Left ventricle myocardium superior (tissue), 1 donor: ENCODE data around the gene SLC39A11. TPM values are rescaled to one million over a fixed set of nuclear protein-coding genes. Genes with fewer than 3 reads are reported as not detected.

Source experiments
- ATAC-seq: fragments of 200-7000 bp; cut with Tn5 transposase; one replicate; pipeline ENCODE4 v1.9.1; 2020; ENCODE audit warnings: mild to moderate bottlenecking, moderate library complexity
- DNase-seq: peaks from one replicate; pipeline ENCODE4 v3.0.0-alpha.2; 2020
- intact Hi-C: fragments of 100-400 bp; cut with micrococcal nuclease; formaldehyde crosslinking; loops from one replicate; pipeline ENCODE4 v1.11.0; 2022
- total RNA-seq: library from RNA; stranded (reverse); fragmentation: NEBNext Ultra II Directional; extraction: Animal tissue kit (Norgen Biotek cat#: 25700); gene quantifications from one replicate; pipeline ENCODE4 v1.2.1, GENCODE V29; 2021
- donor health status: DM: no; HTN: yes; CAD: no; lungs with severe emphysema.

SLC39A11 gene
- total RNA-seq, 1 donor from 2014 or later: 5.4 TPM

DNA sequence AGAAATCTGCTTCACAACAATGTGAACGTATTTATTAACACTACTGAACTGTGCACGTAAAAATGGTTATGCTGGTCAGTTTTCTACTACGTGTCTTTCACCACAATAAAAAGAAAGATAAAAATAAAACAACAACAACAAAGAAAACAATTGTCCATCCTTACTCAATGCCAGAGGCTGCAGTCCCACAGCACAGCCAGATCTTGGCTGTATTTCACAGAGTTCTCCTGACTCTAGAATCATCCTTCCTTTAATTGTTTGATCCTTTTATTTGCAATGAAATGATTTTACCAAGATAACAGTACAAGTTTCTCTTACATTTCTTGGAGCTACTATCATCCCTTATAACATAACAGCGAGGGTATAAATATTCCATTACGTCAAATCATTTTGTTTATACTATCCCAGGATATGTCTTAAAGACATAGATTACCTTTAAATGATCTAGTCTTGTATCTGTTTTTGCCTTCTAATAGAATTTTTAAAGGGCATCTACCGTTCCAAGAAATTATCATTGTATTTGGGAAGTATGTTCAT, 103.3 kb downstream of the SLC39A11 start:
- intact Hi-C loops: no loop called here
- DNase-seq: no peak
- no peak for ATAC-seq

DNA sequence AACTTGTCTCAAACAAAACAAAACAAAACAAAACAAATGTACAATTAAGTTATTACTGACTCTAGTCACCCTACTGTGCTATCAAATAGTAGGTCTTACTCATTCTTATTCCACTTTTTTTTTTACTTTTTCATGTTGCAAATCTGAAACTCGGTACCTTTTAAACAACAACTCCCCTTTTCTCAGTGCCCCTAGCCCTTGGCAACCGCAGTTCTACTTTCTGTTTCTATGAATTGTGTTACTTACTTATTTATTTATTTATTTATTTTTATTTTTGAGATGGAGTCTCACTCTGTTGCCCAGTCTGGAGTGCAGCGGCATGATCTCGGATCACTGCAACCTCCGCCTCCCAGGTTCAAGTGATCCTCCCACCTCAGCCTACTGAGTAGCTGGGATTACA, 104.0 kb downstream of the SLC39A11 start:
- ATAC-seq: no peak

DNA sequence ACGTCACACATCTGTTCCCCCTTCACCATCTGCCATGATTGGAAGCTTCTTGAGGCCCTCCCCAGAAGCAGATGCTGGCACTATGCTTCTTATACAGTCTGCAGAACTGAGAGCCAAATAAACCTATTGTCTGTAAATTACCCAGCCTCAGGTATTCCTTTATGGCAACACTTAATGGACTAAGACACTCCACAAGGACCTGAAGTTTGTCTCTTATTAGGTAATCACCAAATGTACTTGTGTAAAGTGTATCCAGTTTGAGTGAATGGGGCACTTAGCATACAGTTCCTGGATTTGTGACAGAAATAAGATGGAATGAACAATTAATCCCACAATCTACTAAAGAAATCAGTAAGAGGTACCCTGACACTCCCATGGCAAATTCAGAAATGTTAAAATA, 105.3 kb downstream of the SLC39A11 start:
- intact Hi-C loops: no loop called here
- ATAC-seq (no peak), DNase-seq (no peak)

More for the DNA sequence above, 104.0 kb downstream of the SLC39A11 start:
- DNase-seq: no peak
- intact Hi-C loops: no loop called here

DNA sequence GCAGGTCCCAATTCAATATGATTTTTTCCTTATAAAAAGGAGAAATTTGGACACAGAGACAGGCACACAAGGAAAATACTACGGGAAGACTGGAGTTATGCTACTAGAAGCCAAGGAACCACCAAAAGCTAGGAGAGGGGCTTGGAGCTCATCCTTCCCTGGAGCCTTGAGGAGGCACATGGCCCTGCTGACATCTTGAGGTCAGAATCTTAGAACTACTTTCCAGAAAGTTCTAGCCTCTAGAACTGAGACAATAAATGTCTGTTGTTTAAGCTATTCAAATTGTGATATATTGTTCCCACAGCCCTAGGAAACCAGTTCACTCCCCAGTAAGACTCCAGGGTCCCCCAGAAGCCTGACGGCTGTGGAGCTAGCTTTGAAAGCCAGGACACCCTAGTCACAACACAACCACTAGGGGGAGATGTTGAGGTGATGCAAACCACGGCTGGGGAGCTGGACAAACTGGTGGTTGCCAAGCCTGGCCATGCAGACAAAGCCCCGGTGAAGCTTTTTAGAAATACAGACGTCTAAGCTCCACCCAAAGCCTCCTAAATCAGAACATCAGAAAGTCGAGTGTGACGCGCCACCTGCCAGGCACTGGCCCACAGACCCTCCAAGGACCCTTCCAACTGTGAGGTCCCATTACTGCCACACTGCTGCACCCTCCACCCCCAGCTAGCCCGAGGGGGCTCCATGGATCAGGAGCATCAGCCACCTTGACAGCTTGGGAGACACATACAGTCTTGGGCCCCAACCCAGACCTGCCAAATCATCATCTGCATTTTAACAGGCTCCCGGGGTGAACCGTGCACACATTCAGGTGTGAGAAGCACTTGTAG, 106.4 kb downstream of the SLC39A11 start:
- DNase-seq (peak; percentile 50), ATAC-seq (peak; percentile 75)
- intact Hi-C loops: no loop called here

DNA sequence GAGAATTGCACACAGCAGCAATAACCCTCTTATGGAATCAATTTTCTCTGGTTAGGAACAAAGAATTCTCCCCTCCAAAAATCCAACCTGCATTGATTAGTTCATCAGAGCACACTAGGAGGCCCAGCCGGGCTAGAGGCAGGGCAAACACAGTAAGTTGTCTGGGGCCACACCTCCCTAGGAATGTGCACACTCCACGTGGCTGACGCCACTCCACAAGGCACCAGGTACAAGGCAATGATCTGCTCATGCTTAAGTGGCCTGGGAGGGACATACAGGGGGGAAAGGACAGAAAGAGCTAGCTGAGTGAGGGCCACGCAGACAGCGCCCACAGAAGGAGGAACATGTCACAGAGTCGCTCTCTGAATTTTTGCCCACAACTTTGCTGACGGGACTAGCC, 107.6 kb downstream of the SLC39A11 start:
- DNase-seq (no peak), ATAC-seq (no peak)
- intact Hi-C loops: no loop called here

DNA sequence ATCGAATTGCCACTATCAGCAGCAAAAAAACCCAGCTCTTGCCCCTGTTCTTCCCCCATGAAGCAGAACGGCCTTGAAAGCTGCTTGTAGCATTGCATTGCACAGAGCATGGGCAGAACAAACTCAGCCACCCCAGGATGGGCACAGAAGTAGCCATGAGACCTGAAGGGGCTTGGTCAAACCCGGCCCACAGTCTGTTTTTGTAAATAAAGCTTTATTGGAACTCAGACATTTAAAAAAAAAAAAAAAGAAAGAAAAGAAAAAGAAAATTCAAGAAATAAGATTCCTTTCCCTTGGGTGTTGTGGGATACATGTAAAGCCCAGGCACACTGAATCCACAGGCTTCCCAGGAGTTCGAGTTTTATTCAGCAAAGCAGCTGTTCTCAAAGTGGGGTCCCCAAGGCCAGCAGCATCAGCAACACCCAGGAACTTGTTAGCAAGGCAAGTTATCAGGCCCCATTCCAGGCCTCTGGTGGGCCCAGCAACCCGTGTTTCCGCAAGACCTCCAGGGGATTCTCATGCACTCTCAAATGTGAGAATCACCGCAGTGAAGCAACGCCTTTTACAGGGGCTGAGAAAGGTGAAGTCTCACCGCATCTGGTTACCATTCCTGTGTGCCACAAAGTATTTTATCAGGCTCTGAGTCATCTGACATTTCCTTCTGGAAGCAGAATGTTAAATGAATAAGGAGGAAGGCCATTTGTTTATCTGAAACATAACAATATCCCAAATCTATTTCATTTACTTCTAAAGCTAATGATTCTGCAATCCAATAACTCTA, 108.2 kb downstream of the SLC39A11 start:
- no peak for ATAC-seq
- intact Hi-C loops: no loop called here
- no peak for DNase-seq

DNA sequence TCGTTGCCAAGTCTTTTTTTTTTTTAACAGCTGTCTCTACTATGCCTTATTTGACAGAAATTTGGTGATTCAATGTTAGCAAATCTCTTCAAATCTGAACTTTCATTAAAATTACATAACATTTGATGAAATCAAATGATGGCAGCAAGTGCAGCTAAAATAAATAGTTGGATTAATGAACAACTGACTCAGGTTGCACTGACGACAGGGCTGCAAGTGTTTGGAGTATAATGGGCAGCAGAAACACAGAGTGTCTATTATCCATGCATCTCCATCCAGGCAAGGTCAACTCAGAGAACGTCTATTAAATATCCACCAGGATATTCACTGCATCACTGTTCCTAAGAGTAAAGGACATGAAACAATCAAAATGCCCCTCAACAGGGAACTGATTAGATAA, 109.8 kb downstream of the SLC39A11 start:
- intact Hi-C loops: no loop called here
- ATAC-seq (no peak), DNase-seq (no peak)

DNA sequence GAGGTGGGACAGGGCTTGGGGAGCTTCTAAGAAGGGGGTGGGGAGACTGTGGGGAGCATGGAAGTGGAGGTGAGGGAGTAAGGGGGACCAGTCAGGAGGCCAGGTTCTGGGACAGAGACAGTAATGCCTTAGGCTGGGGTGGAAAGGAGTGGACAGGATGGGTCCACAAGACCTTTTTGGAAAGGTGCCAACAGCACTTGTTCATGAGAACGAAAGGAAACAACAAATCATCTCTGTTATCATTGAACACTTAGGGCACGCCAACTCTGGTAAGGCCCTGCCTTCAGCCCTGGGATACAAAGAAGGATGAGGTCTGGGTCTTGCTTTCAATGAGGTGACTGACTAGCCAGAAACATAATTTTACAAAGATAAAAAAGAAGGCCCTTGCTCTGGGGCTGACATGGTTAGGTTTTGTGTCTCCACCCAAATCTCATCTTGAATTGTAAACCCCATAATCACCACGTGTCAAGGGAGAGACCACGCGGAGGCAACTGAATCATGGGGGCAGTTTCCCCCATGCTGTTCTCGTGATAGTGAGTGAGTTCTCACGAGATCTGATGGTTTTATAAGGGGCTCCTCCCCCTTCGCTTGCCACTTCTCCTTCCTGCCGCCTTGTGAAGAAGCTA, 113.8 kb downstream of the SLC39A11 start:
- DNase-seq (no peak), ATAC-seq (no peak)
- intact Hi-C loops: no loop called here

DNA sequence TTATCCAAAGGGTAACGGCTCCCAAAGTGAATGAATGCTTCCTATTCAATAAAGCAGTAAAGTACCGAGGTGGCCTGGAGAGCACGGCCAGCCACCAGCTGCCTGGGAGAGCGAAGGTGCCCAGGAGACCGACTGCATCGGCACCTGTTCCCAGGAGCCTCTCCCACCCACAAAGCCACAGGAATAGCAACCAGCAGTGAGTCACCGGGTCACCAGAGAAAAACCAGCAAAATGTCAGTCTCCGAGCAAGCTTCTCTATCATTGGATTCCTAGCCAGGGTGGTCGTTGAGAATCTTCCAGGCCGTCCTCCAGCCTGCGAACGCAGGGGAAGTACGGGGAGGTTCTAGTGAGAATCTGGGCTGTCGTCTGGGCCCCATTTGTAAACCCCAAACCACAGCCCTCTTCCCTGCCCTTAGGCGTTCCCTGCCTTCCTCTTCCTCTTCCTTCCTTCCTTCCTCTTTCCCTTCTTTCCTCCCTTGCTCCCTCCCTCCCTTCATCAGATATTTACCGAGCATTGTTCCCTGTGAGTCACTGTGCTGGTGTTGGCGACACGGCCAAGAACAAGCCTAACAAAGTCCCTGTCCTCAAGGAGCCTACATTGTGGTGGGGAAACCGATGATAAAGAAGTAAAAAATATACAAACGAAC, 114.6 kb downstream of the SLC39A11 start:
- intact Hi-C loops: no loop called here
- ATAC-seq: no peak
- DNase-seq: no peak

DNA sequence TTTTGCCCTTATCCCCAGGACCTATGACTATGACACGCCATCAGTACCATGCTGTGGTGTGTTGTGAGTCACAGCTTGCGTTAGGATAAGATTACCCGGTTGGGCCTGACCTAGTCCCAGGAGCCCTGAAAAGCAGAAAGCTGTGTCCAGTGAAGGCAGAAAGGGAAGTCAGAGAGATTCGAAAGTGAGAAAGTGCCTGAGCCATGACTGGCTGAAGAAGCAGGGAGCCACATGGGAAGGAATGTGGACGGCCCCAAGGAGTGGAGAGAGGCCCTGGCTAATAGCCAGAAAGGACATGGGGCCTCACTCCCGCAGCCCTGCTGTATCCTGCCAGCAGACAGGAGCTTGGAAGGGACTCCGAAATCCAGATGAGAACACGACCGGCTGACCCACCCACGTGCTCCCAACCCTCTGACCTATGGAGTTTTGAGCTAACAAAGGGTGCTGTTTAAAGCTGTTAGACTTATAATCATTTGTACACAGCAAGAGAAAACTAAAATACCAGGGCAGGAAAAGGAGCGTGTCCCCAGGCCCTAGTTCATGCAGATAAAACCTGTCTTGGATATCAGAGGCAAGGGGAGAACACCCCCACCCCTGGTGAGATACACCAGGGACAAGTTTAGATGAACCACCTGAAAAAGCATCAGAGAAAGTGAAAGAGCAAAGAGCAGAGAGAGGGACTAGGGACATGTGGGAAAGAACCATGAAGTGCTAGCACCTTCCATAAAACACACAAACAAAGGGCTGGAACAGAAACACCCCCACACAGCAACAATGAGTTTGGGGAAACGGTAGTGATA, 115.3 kb downstream of the SLC39A11 start:
- intact Hi-C loops: no loop called here
- ATAC-seq: peak; percentile 92

DNA sequence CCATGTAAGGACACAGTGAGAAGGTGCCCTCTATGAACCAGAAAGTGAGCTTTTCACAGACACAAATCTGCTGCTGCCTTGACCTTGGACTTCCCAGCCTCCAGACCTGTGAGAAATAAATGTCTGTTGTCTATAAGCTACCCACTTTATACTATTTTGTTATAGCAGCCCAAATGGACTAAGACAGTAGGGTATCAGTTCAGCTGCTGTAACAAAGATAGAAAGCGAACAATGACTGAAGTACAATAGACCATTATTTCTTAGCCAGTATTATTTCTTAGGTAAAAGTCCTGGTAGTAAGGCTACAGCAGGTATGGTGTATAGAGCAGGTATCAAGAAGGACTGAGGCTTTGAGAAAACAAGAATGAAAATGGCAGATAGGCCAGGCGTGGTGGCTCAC, 117.0 kb downstream of the SLC39A11 start:
- ATAC-seq: no peak
- no peak for DNase-seq
- intact Hi-C loops: no loop called here

More for the DNA sequence above, 115.3 kb downstream of the SLC39A11 start:
- DNase-seq: peak; percentile 49

DNA sequence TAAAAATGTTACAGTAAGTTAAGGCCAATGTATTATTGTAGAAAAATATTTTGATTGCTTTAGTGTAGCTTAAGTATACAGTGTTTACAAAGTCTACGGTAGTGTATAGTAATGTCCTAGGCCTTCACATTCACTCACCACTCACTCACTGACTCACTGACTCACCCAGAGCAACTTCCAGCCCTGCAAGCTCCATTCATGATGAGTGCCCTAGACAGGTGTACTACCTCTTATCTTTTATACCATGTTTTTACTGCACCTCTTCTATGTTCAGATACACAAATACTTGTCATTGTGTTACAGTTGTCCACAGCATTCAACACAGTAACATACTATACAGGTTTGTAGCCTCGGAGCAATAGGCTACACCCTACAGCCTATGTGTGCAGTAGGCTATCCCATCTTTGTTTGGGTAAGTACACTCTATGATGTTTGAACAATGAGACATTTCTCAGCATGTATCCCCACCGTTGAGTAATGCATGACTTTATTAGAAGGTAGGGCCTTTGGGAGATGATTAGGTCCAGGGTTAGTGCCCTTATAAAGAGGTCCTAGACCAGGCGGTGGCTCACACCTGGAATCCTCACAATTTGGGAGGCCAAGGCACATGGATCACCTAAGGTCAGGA, 117.8 kb downstream of the SLC39A11 start:
- no peak for ATAC-seq
- no peak for DNase-seq
- intact Hi-C loops: no loop called here

DNA sequence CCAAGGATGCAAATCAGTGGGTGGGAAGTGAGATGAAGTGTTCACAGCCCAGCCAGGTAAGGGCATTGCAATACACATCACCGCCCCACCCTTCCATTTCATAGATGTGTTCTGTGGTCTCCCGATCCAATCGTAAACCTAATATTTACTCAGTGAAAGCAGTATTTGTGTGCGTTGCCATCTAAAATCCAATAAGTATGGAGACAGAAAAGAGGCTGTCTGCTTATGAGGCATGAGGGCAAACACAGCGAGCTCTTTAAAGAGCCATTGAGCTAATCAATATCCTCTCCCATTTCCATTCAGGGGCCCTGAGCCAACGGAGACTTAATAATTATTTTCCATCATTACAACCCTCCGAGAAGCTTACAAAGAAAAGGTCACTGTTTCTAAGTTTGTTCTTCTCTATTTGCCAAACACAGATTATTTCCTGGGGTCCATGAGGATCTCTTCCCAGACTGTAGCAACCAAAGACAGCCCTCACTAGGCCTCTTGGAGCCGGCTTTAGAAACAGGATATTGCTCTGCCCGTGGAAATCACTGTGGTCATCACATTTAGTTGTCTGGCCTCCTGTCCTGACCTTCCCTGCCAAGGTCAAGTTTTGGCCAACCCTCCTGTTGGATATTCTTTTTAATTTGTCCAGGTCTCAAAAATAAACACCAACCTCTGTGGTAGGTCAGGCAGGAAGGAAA, 120.1 kb downstream of the SLC39A11 start:
- DNase-seq: no peak
- intact Hi-C loops: no loop called here
- ATAC-seq: no peak

DNA sequence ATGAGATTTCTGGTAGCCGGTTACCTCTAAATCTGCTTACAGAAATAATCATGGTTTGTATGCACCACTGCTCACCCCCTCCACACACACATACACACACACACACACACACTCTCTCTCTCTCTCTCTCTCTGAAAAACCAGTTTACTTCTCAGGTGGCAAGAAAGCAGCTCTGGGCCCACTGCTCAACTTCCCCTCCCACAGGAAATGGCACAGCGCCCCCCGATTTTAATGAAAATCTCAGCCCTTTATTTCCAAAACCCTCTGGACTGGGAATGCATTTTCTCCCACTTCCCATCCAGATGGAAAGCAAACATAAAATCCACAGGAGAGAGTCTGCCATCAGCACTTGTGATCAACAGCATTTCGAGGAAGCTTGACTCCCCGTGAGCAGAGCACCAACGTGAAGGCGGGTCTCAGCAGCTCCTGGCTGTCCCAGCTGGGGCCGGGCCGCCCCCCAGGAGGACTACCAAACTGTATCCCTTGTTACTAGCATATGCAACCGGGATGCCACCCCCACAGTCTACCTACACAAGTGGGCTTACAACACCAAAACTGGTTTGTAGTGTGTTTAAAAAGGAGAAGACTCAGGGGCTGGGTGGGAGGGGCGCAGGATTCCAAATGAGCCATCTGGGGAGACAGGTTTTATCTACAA, 121.1 kb downstream of the SLC39A11 start:
- DNase-seq (no peak), ATAC-seq (no peak)
- intact Hi-C loops: no loop called here

DNA sequence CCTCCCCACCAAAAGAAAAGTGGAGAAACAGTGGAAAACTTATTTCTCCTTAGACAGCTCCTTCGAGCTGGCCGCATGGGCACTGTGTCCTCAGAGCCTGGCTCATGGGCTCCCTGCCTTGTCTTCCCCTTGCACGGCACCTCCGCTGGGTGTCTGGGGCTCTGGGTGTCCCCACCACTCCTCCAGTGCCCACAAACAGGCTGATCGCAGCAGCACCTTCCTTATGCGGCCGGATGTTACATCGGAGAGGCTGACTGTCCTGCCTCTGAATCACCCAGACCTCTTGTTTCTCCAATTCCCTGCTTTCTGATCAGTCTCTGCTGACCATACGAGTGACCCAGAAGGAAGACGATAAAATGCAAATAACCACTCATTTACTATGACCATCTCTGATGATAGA, 121.7 kb downstream of the SLC39A11 start:
- ATAC-seq (no peak), DNase-seq (no peak)
- intact Hi-C loops: no loop called here

DNA sequence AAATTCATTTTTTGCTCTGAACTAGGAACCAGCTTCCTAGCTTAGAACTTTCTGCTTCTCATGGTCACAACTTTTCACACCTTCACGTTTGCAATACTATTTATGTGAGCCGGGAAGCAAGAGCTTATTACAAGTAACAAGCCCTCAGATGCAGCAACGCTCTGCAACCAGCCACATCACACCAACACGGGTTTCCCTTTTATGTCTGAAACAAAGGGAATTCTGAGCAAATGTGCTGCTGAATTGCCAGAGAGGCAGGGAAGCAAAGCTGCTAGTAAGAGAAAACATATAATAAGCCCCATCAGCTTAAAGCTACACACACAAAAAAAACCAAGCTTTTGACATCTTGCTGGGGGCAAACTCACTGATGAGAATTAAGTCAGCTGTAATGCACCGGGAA, 122.2 kb downstream of the SLC39A11 start:
- DNase-seq: no peak
- intact Hi-C loops: no loop called here
- ATAC-seq: no peak

DNA sequence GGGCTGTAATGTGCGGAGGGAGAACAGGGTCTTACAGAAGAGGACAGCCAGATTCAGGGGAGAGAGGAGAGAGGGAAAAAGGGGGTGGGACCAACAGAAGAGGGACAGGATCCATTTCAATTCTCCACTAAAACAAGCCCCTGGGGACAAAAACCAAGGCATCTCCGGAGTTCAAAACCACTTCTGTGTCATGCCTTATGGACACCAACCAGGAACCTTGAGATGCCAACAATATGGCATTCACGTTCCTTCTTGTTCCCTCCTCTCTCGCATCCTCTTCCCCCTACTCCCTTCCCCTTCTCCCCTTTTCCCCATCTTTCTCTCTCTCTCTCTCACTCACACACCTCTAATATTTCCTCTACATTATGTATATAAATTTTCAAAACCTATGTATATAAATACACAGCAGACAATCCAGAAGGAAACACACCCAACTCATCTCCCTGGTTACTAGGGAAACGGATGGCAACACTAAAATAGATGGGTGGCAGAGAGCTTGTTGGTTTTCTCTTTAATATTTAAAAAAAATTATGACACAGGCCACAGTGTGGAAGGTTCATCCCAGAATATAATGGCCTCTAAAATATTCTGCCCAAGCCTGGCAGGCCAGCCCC, 123.1 kb downstream of the SLC39A11 start:
- intact Hi-C loops: no loop called here
- ATAC-seq (no peak), DNase-seq (no peak)
